Spleen (tissue), 11 donors: Measurements from ENCODE around the gene KDM4F. TPM values are rescaled to one million over a fixed set of nuclear protein-coding genes. Genes with fewer than 3 reads are reported as not detected.

Source experiments
- DNase-seq: peaks from one replicate; pipeline ENCODE4 v3.0.0-alpha.2; 2020
- H3K27ac ChIP-seq, 8 donors: fragments of 200-600 bp; sonication (generic) in 7 of 8; 1 replicate in 4 of 8; 2 replicates in 4 of 8; pipeline versions ENCODE4 v1.5.0 to v1.8.0; 2016 to 2021; ENCODE audit warnings: inconsistent platforms in 4 of 8, mild to moderate bottlenecking in 4 of 8, moderate library complexity in 1 of 8
- H3K27me3 ChIP-seq, 7 donors: fragments of 200-600 bp; sonication (generic) in 6 of 7; replicated peaks in 1 of 7; 1 replicate in 4 of 7; 2 replicates in 3 of 7; pipeline versions ENCODE4 v1.5.0 to v1.8.0; 2016 to 2021; ENCODE audit warnings: inconsistent platforms in 3 of 7, mild to moderate bottlenecking in 1 of 7
- H3K36me3 ChIP-seq, 6 donors: fragments of 200-600 bp; sonication (generic) in 5 of 6; 1 replicate in 4 of 6; 2 replicates in 2 of 6; pipeline versions ENCODE4 v1.5.0 to v1.8.0; 2016 to 2021; ENCODE audit warnings: inconsistent platforms in 2 of 6
- H3K4me1 ChIP-seq, 6 donors: fragments of 200-600 bp; sonication (generic) in 5 of 6; 1 replicate in 3 of 6; 2 replicates in 3 of 6; pipeline versions ENCODE4 v1.5.0 to v1.8.0; 2016 to 2021; ENCODE audit warnings: inconsistent platforms in 3 of 6
- H3K4me3 ChIP-seq, 8 donors: fragments of 200-600 bp; sonication (generic) in 7 of 8; 1 replicate in 4 of 8; 2 replicates in 4 of 8; pipeline versions ENCODE4 v1.5.0 to v1.8.0; 2016 to 2021; ENCODE audit warnings: inconsistent platforms in 4 of 8, mild to moderate bottlenecking in 4 of 8, moderate library complexity in 2 of 8
- H3K9me3 ChIP-seq, 8 donors: fragments of 200-600 bp; sonication (generic) in 7 of 8; 1 replicate in 4 of 8; 2 replicates in 4 of 8; pipeline versions ENCODE4 v1.5.0 to v1.8.0; 2016 to 2021; ENCODE audit warnings: inconsistent platforms in 4 of 8
- CTCF ChIP-seq, 11 experiments: fragments of 200-600 bp in 7 of 11; fragments of 450-650 bp in 4 of 11; sonication (generic) in 4 of 11; IDR thresholded peaks in 8 of 11; conservative IDR thresholded peaks in 3 of 11; 1 replicate in 7 of 11; 2 replicates in 4 of 11; pipeline versions ENCODE4 v1.4.0 to v1.8.0; 2016 to 2021; ENCODE audit warnings: antibody characterized with exemption in 11 of 11, inconsistent platforms in 4 of 11, mild to moderate bottlenecking in 1 of 11
- POLR2A ChIP-seq, 3 donors: fragments of 450-650 bp; IDR thresholded peaks; one replicate each; pipeline ENCODE4 v1.5.1; 2017; ENCODE audit warnings: antibody characterized with exemption in 3 of 3, mild to moderate bottlenecking in 1 of 3
- POLR2AphosphoS5 ChIP-seq, 3 donors: sonication (generic); formaldehyde crosslinking; IDR thresholded peaks; one replicate each; pipeline ENCODE4 v1.5.1; 2017; ENCODE audit warnings: antibody characterized with exemption in 3 of 3
- WGBS, 5 donors: extraction: QIAGEN DNeasy Blood & Tissue Kit in 3 of 5; methylation state at CpG; one replicate each; pipeline versions ENCODE4 v1.1.5 to v1.1.7; 2013 to 2018; 5-methylcytosine and 5-hydroxymethylcytosine counted together
- intact Hi-C: fragments of 100-400 bp; cut with DNase I; formaldehyde crosslinking; loops from one replicate; pipeline ENCODE4 v1.15.0; 2023; ENCODE audit warnings: low total_unique reads
- polyA plus RNA-seq, 3 donors: library from polyadenylated mRNA; stranded (reverse); fragments of 200-250 nt; gene quantifications; one replicate each; pipeline ENCODE4 v1.2.1, GENCODE V29; 2013
- total RNA-seq, 7 donors: library from RNA; depleted of rRNA in 3 of 7; stranded (reverse); fragments of >200 nt in 3 of 7; fragmentation: NEBNext Ultra II Directional in 4 of 7; extraction: Animal tissue kit (Norgen Biotek cat#: 25700) in 4 of 7; gene quantifications; one replicate each; pipeline versions ENCODE4 v1.1.0 to v1.2.1, GENCODE V29; 2016 to 2021
- donor health status: healthy with polysubstance abuse.
- donor health status: DM: no; HTN: no; CAD: no; lungs with moderate emphysema.
- donor health status: DM: no; HTN: no; CAD: no.
- donor health status: Bipolar disorder and iron deficiency.
- donor health status: healthy.
- donor health status: DM: no; HTN: no; CAD: no.
- donor health status: DM: yes; HTN: yes; CAD: no.

The KDM4F gene
- total and polyA plus RNA-seq, 10 donors: not detected

- 85 to 96% (median 90%) methylated on average over 3 of the region's 3 CpGs for WGBS, 5 donors
- Histone ChIP-seq H3K9me3 (no peaks in the 10 kb centered on the region), H3K27ac (no peak overlapping the region), H3K4me1 (peaks cover 9 to 85% (median 42%) of the 10 kb centered on the region in 6 donors), H3K27me3 (no peaks in the 10 kb centered on the region), H3K36me3 (peaks cover 0 to 16% (median 0%) of the 10 kb centered on the region in 6 donors), H3K4me3 (no peak overlapping the region)
- DNase-seq: no peak
- TF ChIP-seq POLR2AphosphoS5 (IDR thresholded peaks at IDR 0.05) (no peak), POLR2A (IDR thresholded peaks at IDR 0.05) (no peak), CTCF (IDR thresholded peaks at IDR 0.05 in 8 of 11, conservative IDR thresholded peaks at IDR 0.05 in 3 of 11) (no peak)
- intact Hi-C loops: loop anchor here (10.0 kb wide), 1 partner anchor 126 kb away; no protein-coding TSS in a partner anchor
Measured at GRCh38 chr11:95098826-95099225, 49.6 kb downstream of the KDM4F start.

DNA sequence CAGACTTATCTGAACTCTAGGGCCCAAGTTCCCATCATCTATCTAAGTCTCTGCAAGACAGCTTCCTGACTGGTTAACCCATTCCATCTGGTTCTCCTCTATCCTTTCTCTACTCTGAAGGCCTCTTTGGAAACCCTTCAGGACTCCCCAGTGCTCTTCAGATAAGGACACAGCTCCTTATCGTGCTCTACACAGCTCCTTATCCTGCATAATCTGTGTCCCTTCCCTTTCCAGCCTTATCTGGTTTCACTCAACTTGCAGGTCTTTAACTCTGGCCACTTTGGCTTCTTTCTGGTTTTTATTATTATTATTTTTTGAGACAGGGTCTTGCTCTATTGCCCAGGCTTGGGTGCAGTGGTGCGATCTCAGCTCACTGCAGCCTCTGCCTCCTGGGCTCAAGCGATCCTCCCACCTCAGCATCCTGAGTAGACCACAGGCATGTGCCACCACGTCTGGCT lies 51.0 kb downstream of the KDM4F start:
- H3K4me3 ChIP-seq: no peak overlapping the region
- H3K27me3 ChIP-seq: no peaks in the 10 kb centered on the region
- 67 to 73% (median 70%) methylated on average over 4 of the region's 4 CpGs for WGBS, 5 donors
- intact Hi-C loops: no loop called here
- no peak overlapping the region for H3K27ac ChIP-seq
- H3K36me3 ChIP-seq: peaks cover 0 to 16% (median 0%) of the 10 kb centered on the region in 6 donors
- no peak for DNase-seq
- peaks cover 0 to 79% (median 30%) of the 10 kb centered on the region in 6 donors for H3K4me1 ChIP-seq
- TF ChIP-seq POLR2AphosphoS5 (IDR thresholded peaks at IDR 0.05): no peak
- TF ChIP-seq POLR2A (IDR thresholded peaks at IDR 0.05): no peak
- TF ChIP-seq CTCF (IDR thresholded peaks at IDR 0.05 in 8 of 11, conservative IDR thresholded peaks at IDR 0.05 in 3 of 11): no peak
- no peaks in the 10 kb centered on the region for H3K9me3 ChIP-seq

Other genes starting within 250 kb of the KDM4F start
- gene CWC15, start 75.9 kb upstream of the KDM4F start, total RNA-seq: 10 to 100 TPM; 40.6 to 64.5 (median 57.4) TPM
- 10 to 100 TPM; 66.8 to 95.0 (median 83.3) TPM for gene CWC15, start 75.9 kb upstream of the KDM4F start, polyA plus RNA-seq
- 1 to 10 TPM in 6 of 7 donors, under 1 TPM in 1; 0.67 to 2.8 (median 1.1) TPM for gene KDM4D, start 75.7 kb upstream of the KDM4F start, total RNA-seq
- gene KDM4D, start 75.7 kb upstream of the KDM4F start, polyA plus RNA-seq: under 1 TPM; 0.39 to 0.64 (median 0.59) TPM
- gene KDM4E, start 24.2 kb upstream of the KDM4F start, total RNA-seq: not detected
- not detected for gene KDM4E, start 24.2 kb upstream of the KDM4F start, polyA plus RNA-seq
- 10 to 100 TPM; 38.1 to 63.9 (median 55.7) TPM for gene SRSF8, start 17.5 kb downstream of the KDM4F start, total RNA-seq
- 10 to 100 TPM; 59.6 to 63.3 (median 62.6) TPM for gene SRSF8, start 17.5 kb downstream of the KDM4F start, polyA plus RNA-seq
- gene ENDOD1, start 40.4 kb downstream of the KDM4F start, total RNA-seq: 10 to 100 TPM; 34.3 to 80.5 (median 70.5) TPM
- 10 to 100 TPM in 1 of 3 donors, 1 to 10 TPM in 2; 6.3 to 12.5 (median 9.8) TPM for gene ENDOD1, start 40.4 kb downstream of the KDM4F start, polyA plus RNA-seq
- 10 to 100 TPM; 51.0 to 79.9 (median 67.2) TPM for gene SESN3, start 181.8 kb downstream of the KDM4F start, total RNA-seq
- 10 to 100 TPM; 10.9 to 12.9 (median 11.5) TPM for gene SESN3, start 181.8 kb downstream of the KDM4F start, polyA plus RNA-seq